Stimulated activated CD4-positive, alpha-beta T cell treated with anti-CD3 and anti-CD28 coated beads, Interleukin-15, amount 100 ng/mL, for 24 hours (primary cell): ENCODE results near the gene RPS26.
"Not testable (repeated sequence)": the region's sequence is repeated elsewhere in the genome, so short reads cannot be mapped to it uniquely, and the experiment has no call there.

Experiments used
- DNase-seq: peaks from one replicate; pipeline ENCODE4 v3.0.0-alpha.2; 2020

RPS26 gene

DNA sequence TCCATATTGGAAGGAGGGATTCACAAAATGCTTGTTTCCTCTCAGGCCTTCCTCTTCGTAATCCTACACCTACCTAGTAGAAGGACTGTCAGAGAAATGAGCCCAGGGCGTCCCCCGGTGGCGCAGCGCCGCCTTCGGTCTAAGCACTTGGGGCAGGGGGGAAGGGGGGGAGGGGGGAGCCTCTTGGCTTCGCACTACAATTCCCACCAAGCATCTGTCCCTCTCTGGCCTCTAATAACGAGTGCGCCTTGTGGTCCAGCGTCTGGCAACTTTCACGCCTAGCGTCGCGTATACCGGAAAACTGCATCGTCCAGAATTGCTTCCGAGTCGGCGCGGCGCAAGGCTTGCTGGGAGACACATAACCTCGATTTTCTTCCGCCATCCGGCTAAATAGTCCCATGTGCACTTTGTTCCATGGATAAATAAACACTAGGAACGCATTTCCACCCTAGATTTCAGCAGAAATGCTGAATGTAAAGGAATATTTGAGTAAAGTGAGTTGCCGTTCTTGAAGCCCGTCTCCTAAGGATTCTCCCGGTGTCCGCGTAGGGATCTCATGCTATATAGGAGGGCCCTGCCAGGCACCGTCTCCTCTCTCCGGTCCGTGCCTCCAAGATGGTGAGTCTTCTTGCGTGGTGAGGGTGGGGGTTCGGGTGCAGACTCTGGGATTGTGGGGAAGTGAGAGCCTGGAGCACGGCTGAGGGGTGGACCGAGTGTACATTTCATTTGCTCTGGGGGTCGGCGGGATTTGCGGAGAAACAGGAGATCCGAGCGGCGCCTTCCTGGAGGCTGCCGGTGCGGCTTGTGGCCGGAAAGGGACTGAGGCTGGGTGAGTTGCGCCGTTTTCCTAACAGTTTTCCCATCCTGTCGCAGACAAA is at the start of gene RPS26:
Gene RPS26, plus strand, starts transcription at position 367 of the 878 bp plus-strand sequence. Its CDS starts 249 bp downstream, at position 616.
- DNase-seq, result peak; percentile 94

GRCh38 chr12:55993230-55993853 is 48.4 kb upstream of the RPS26 start:
- DNase-seq, result no peak

GRCh38 chr12:55995366-55995765 is 46.4 kb upstream of the RPS26 start:
- no peak for DNase-seq

DNA sequence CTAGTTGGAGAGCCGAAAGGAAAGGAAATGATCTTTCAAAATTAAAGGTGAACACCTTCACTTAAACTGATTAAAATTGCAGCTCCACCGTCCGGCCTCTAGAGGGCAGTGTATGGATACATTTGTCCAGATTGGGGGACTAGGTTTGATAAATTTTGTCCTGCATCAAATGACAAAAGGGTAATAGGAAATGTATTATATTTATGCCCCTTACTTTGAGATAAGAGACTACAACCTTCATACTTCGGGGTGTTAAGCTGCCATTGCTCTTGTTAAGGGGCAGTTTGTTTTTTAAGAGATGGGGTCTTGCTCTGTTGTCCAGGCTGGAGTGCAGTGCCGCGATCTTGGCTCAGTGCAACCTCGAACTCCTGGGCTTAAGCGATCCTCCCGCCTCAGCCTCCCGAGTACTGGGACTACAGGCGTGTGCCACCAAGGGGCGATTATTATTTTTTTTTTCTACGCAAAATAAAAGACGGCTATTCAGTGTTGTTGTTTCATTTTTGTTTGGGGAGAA is 45.5 kb upstream of the RPS26 start:
- peak; percentile 69 for DNase-seq

GRCh38 chr12:55996715-55997534 is 44.8 kb upstream of the RPS26 start, which contains the start of gene SUOX:
Gene SUOX, plus strand, starts transcription at chr12:55997276. Its CDS starts 4,946 bp downstream, at chr12:56002222.
- peak; percentile 63 for DNase-seq

DNA sequence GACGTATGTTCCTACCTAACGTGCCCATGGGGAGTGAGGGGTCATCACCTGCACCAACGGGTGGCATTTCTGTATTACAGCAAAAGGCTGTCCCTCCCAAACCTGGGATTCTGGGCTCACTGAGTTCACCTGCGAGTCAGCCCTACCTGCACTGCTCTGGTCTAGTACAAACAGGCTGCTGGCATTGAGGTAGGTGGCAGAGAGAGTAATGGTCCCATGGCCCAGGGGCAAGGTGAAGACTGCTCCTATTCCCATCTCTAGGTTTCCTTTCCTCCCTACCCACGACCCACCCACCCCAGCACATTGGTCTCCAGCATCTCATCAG is 44.2 kb upstream of the RPS26 start:
- DNase-seq, result peak; percentile 11

DNA sequence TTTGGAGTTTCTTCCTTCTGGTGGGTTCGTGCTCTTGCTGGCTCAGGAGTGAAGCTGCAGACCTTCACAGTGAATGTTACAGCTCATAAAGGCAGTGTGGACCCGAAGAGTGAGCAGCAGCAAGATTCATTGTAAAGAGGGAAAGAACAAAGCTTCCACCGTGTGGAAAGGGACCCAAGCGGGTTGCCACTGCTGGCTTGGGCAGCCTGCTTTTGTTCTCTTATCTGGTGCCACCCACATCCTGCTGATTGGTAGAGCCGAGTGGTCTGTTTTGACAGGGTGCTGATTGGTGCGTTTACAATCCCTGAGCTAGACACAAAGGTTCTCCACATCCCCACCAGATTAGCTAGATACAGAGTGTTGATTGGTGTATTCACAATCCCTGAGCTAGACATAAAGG is 42.2 kb upstream of the RPS26 start:
- DNase-seq, result not testable (repeated sequence)

DNA sequence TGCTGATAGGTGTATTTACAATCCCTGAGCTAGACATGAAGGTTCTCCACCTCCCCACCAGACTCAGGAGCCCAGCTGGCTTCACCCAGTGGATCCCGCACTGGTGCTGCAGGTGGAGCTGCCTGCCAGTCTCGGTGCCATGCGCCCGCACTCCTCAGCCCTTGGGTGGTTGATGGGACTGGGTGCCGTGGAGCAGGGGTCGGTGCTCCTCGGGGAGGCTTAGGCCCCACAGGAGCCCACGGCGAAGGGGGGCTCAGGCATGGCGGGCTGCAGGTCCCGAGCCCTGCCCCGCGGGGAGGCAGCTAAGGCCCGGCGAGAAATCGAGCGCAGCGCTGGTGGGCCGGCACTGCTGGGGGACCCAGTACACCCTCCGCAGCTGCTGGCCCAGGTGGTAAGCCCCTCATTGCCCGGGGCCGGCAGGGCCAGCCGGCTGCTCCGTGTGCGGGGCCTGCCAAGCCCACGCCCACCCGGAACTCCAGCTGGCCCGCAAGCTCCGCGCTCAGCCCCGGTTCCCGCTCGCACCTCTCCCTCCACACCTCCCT is 41.6 kb upstream of the RPS26 start:
- DNase-seq, result not testable (repeated sequence)

GRCh38 chr12:56001487-56002100 is 40.1 kb upstream of the RPS26 start:
- no peak for DNase-seq

- not testable (repeated sequence) for DNase-seq
These were observed 38.3 kb upstream of the RPS26 start for GRCh38 chr12:56003376-56003775.

GRCh38 chr12:56004211-56004610 is 37.5 kb upstream of the RPS26 start:
- DNase-seq, result no peak

GRCh38 chr12:56007564-56008559 is 33.9 kb upstream of the RPS26 start:
- peak; percentile 78 for DNase-seq

- no peak for DNase-seq
These were observed 31.6 kb upstream of the RPS26 start for GRCh38 chr12:56010111-56010570.

GRCh38 chr12:56011509-56012090 is 30.1 kb upstream of the RPS26 start:
- no peak for DNase-seq

DNA sequence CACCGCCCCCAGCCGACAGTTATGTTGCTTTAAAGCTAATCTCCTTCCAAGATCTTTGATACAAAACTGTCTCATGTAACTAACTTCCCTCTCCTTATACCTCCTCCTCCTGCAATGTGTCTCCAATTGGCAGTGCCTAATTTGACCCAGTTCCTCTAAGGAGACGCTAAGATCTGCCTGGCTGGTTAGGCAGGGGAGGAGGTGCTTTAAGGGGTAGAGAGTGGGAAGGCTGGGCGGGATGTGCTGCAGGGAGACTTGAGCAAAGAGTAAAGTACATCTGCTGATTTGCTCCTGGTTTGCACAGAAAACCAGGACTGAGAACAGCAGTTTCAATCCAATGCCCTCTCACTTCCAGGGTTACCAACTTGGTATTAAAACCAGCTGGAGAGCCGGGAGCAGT is 28.2 kb upstream of the RPS26 start:
- no peak for DNase-seq

DNA sequence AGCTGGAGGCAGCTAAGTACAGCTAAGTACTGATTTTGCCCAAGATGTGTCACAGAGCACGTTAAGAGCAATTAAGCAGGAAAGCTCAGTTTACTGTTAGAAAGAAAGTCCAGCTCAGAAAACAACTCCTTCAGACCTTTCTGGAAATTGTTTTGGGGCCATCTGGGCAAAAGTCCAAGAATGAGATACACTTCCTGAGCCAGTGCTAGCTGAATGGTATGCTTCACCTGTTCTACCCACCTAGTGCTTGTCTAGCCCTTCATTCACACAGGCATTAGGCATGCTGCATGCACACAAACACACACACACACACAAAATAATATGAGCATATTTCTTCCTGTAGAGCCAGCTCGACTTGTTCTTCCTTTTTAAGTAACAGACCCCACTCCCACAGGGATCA is 27.5 kb upstream of the RPS26 start:
- DNase-seq, result no peak

GRCh38 chr12:56017181-56017580 is 24.5 kb upstream of the RPS26 start:
- DNase-seq, result no peak

DNA sequence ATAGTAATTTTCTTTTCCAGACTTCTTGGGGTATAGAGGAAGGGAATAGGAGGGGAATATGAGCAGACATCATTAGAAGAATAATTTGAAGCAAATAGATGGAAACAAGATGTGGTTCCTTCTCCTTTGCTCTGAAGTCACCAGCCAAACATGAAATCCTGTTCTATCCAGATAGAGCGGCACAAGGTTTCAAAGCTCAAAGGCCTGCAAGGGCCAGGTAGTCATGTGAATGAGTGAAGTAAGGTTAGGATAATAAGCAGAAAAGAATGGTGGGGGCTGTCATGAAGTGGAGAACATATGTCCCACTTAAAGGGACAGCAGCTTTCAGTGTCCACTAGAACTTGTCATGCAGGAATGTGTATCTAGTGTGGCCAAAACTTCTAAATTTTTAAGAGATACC is 23.4 kb upstream of the RPS26 start:
- DNase-seq, result no peak

DNA sequence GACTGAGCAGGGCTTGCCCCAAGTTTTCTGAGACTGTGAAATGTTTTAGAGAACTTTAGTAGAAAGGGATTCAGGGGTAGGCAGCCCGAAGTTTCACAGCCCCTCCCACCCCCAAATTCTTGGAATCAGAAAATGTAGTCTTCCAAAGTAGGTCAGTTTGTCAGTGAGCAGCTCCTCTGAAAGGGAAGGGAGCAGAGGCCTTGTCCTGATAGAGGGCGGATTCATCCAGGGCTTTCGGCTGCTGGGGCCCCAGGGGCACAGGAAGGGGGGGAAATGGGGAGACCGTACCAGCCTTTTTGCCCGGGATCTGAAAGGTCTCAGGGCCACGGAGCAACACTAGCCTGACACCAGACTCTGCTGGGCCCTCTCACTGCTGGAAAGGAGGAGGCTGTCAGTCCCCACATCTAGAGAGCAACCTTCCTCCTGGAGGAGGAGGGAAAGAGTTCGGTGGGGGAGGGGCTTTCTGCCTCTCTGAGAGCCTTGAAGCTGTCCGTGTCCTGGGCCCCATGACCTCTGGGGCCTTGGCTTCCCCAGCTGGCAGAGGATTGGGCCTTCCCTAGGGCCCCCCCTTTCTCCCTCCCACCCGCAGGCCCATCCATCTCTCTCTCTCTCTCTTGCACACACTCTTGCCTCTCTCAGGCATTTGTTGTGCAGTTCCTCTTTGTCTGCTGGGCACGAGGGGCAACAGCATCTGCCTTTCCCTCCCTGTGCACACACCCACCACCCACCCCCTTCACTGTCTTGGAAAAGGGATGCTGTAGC is 21.1 kb upstream of the RPS26 start, which contains the start of gene IKZF4:
Gene IKZF4, plus strand, starts transcription at position 621 of the 762 bp plus-strand sequence. CDS start 451 bp downstream, outside the sequence.
- peak; percentile 52 for DNase-seq
